Measurements from ENCODE around the gene SPTBN1. TPM values are rescaled to one million over a fixed set of nuclear protein-coding genes. Genes with fewer than 3 reads are reported as not detected.

SPTBN1 gene
- total and polyA plus RNA-seq, 2 of the 13 experiments (the other 11 are each of a cell fraction or from before 2014, with no cell fraction given) = 123 to 299 TPM

- TF ChIP-seq ZSCAN30 (CRISPR knock-in tag; IDR thresholded peaks at IDR 0.05) = no peak
- no peak for TF ChIP-seq PTBP1 (IDR thresholded peaks at IDR 0.05; ENCODE audit: low read depth, low read length, poor library complexity, severe bottlenecking)
- no peak for TF ChIP-seq GTF2F1 (IDR thresholded peaks at IDR 0.05; ENCODE audit: low read length)
- TF ChIP-seq ZNF510 (CRISPR knock-in tag; IDR thresholded peaks at IDR 0.05; ENCODE audit: low read depth) = no peak
- no peak for TF ChIP-seq ZNF382 (CRISPR knock-in tag; IDR thresholded peaks at IDR 0.05; ENCODE audit: borderline replicate concordance)
- TF ChIP-seq U2AF2 (IDR thresholded peaks at IDR 0.05; ENCODE audit: low read depth, low read length) = no peak
- TF ChIP-seq NR0B2 (CRISPR knock-in tag; IDR thresholded peaks at IDR 0.05) = no peak
- TF ChIP-seq ADNP (CRISPR knock-in tag; IDR thresholded peaks at IDR 0.05) = no peak
- no peak for TF ChIP-seq ZFAT (CRISPR knock-in tag; conservative IDR thresholded peaks at IDR 0.05)
Observed at GRCh38 chr2:54479424-54479823, 23.3 kb downstream of the SPTBN1 start (continued).

- Histone ChIP-seq H3K4me3 (replicated peaks in 1 of 3; ENCODE audit: insufficient read depth in 1 of 3, low read depth in 2 of 3, low read length in 3 of 3) (no peak overlapping the region), H3K27me3 (ENCODE audit: control insufficient read depth in 1 of 2, insufficient read depth in 2 of 2, low read length in 2 of 2) (no peaks in the 10 kb centered on the region), H3K79me2 (ENCODE audit: insufficient read depth, low read length) (peaks cover 97% of the 10 kb centered on the region), H3K9me3 (ENCODE audit: low read length) (no peaks in the 10 kb centered on the region), H3K36me3 (replicated peaks in 1 of 2; ENCODE audit: control insufficient read depth in 1 of 2, insufficient read depth in 2 of 2, low read length in 2 of 2) (peaks cover 1 to 8% of the 10 kb centered on the region in 2 experiments; a peak in 2 of 5 replicates), H3K9ac (ENCODE audit: insufficient read depth, low read depth, low read length) (no peak overlapping the region), H2AFZ (ENCODE audit: low read length) (no peak overlapping the region), H4K20me1 (ENCODE audit: insufficient read depth, low read length) (peaks cover 59% of the 10 kb centered on the region), H3K4me2 (ENCODE audit: low read depth, low read length) (no peak overlapping the region), H3K27ac (ENCODE audit: extremely low read length, insufficient read depth, low read length) (no peak overlapping the region), H3K4me1 (ENCODE audit: insufficient read depth, low read length) (peaks cover 80% of the 10 kb centered on the region)
- FAIRE-seq (no peak), ATAC-seq (no peak), DNase-seq (ENCODE audit: low spot score) (no peak)
- in situ Hi-C loops (cut with HindIII; ENCODE audit: extremely low pct_ligation_motif_present, low pct_unique_long_range_greater_than_20kb) (no loop called here), intact Hi-C loops (cut with micrococcal nuclease; ENCODE audit: unreplicated experiment) (loop anchor here (2.0 kb wide), 1 partner anchor 21 kb away; no protein-coding TSS in a partner anchor)
- ChIA-PET CTCF (ENCODE audit: low intra/inter-chr PET ratio, low total read pairs) (no interaction called here), POLR2A (no interaction called here)
- no TSS peak for BruUV-seq (replicated peaks)
- over 99% methylated on average over 2 of the region's 2 CpGs for WGBS (ENCODE audit: low lambda C conversion rate)
- TF ChIP-seq ZBTB43 (CRISPR knock-in tag; conservative IDR thresholded peaks at IDR 0.05) (no peak), ZNF512B (CRISPR knock-in tag; IDR thresholded peaks at IDR 0.05; ENCODE audit: borderline replicate concordance) (no peak), RFX3 (CRISPR knock-in tag; IDR thresholded peaks at IDR 0.05) (no peak), TEF (CRISPR knock-in tag; IDR thresholded peaks at IDR 0.05) (no peak), POLR2G (IDR thresholded peaks at IDR 0.05; ENCODE audit: low read depth, low read length) (no peak), SNAI1 (CRISPR knock-in tag; IDR thresholded peaks at IDR 0.05; ENCODE audit: borderline replicate concordance) (no peak), ZNF598 (CRISPR knock-in tag; IDR thresholded peaks at IDR 0.05; ENCODE audit: borderline replicate concordance) (no peak), MNT (IDR thresholded peaks at IDR 0.05) (no peak), KMT2A (CRISPR knock-in tag; IDR thresholded peaks at IDR 0.05) (no peak)
Observed at GRCh38 chr2:54480025-54480424, 23.9 kb downstream of the SPTBN1 start.
